Body of pancreas (tissue), 4 donors: Measurements from ENCODE around the gene EYS. TPM values are rescaled to one million over a fixed set of nuclear protein-coding genes. Genes with fewer than 3 reads are reported as not detected.

ENCODE experiments used
- ATAC-seq: fragments of 150-250 bp; one replicate; pipeline ENCODE4 v1.9.1; 2016
- DNase-seq, 4 donors: peaks; one replicate each; pipeline ENCODE4 v3.0.0-alpha.2; 2019
- H3K27ac ChIP-seq, 4 donors: fragments of 200-600 bp; sonication (generic); 1 replicate in 3 of 4; 2 replicates in 1 of 4; pipeline versions ENCODE4 v1.5.1 to v1.6.1; 2016 to 2019; ENCODE audit warnings: mild to moderate bottlenecking in 1 of 4, mixed read lengths in 1 of 4, moderate library complexity in 1 of 4
- H3K27me3 ChIP-seq, 2 donors: fragments of 200-600 bp; sonication (generic); one replicate each; pipeline ENCODE4 v1.6.0; 2016; ENCODE audit warnings: mild to moderate bottlenecking in 1 of 2
- H3K36me3 ChIP-seq, 2 donors: fragments of 200-600 bp; sonication (generic); replicated peaks in 1 of 2; 2 replicates each; pipeline ENCODE4 v1.5.1; 2016; ENCODE audit warnings: low read depth in 2 of 2; ENCODE audit not compliant: insufficient read depth in 1 of 2
- H3K4me1 ChIP-seq: fragments of 200-600 bp; sonication (generic); one replicate; pipeline ENCODE4 v1.6.0; 2016
- H3K4me3 ChIP-seq, 2 donors: fragments of 200-600 bp; sonication (generic); 1 replicate in 1 of 2; 2 replicates in 1 of 2; pipeline ENCODE4 v1.5.1; 2016 to 2019
- H3K9me3 ChIP-seq, 3 donors: fragments of 200-600 bp; sonication (generic); 1 replicate in 2 of 3; 2 replicates in 1 of 3; pipeline ENCODE4 v1.5.1; 2016
- POLR2A ChIP-seq, 3 donors: fragments of 450-650 bp; IDR thresholded peaks; one replicate each; pipeline ENCODE4 v1.6.1; 2016; ENCODE audit warnings: antibody characterized with exemption in 3 of 3, mild to moderate bottlenecking in 2 of 3
- WGBS, 2 donors: methylation state at CpG; one replicate each; pipeline ENCODE4 v1.1.5; 2017; 5-methylcytosine and 5-hydroxymethylcytosine counted together
- intact Hi-C: fragments of 100-400 bp; cut with DNase I; formaldehyde crosslinking; loops from one replicate; pipeline ENCODE4 v1.15.1; 2023
- total RNA-seq, 2 donors: library from RNA; depleted of rRNA; stranded (reverse); fragments of >200 nt; gene quantifications; one replicate each; pipeline ENCODE4 v1.1.0, GENCODE V29; 2016
- TF ChIP-seq, protein P1 (sequence below), 7 experiments: fragments of 450-650 bp in 4 of 7; fragments of 200-600 bp in 3 of 7; sonication (generic) in 3 of 7; IDR thresholded peaks; one replicate each; pipeline ENCODE4 v1.5.1; 2016 to 2019; ENCODE audit warnings: antibody characterized with exemption in 7 of 7

The EYS gene
- total RNA-seq, 2 donors from 2014 or later, result 0.26 TPM; not detected in 1

- no peaks in the 10 kb centered on the region for H3K4me1 ChIP-seq
- intact Hi-C loops, result no loop called here
- ATAC-seq, result no peak
- no peak overlapping the region for H3K4me3 ChIP-seq
- H3K27me3 ChIP-seq, result no peaks in the 10 kb centered on the region
- WGBS, 2 donors, result 41 to 46% methylated on average over 1 of the region's 1 CpG
- DNase-seq, result no peak
- no peak overlapping the region for H3K27ac ChIP-seq
- TF ChIP-seq, protein P1, sequence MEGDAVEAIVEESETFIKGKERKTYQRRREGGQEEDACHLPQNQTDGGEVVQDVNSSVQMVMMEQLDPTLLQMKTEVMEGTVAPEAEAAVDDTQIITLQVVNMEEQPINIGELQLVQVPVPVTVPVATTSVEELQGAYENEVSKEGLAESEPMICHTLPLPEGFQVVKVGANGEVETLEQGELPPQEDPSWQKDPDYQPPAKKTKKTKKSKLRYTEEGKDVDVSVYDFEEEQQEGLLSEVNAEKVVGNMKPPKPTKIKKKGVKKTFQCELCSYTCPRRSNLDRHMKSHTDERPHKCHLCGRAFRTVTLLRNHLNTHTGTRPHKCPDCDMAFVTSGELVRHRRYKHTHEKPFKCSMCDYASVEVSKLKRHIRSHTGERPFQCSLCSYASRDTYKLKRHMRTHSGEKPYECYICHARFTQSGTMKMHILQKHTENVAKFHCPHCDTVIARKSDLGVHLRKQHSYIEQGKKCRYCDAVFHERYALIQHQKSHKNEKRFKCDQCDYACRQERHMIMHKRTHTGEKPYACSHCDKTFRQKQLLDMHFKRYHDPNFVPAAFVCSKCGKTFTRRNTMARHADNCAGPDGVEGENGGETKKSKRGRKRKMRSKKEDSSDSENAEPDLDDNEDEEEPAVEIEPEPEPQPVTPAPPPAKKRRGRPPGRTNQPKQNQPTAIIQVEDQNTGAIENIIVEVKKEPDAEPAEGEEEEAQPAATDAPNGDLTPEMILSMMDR (IDR thresholded peaks at IDR 0.05), result no peak
- no peak for TF ChIP-seq POLR2A (IDR thresholded peaks at IDR 0.05)
- no peaks in the 10 kb centered on the region for H3K36me3 ChIP-seq
- no peaks in the 10 kb centered on the region for H3K9me3 ChIP-seq
These were observed 1642.1 kb downstream of the EYS start for GRCh38 chr6:64064919-64065318.

- no peaks in the 10 kb centered on the region for H3K36me3 ChIP-seq
- no peaks in the 10 kb centered on the region for H3K4me1 ChIP-seq
- ATAC-seq (no peak), DNase-seq (no peak)
- intact Hi-C loops, result no loop called here
- WGBS, 2 donors, result 74 to 86% methylated on average over 5 of the region's 5 CpGs
- no peak overlapping the region for H3K4me3 ChIP-seq
- no peaks in the 10 kb centered on the region for H3K27me3 ChIP-seq
- no peaks in the 10 kb centered on the region for H3K9me3 ChIP-seq
- no peak for TF ChIP-seq POLR2A (IDR thresholded peaks at IDR 0.05)
- H3K27ac ChIP-seq, result no peak overlapping the region
These were observed 1643.9 kb downstream of the EYS start for GRCh38 chr6:64062960-64063683.

DNA sequence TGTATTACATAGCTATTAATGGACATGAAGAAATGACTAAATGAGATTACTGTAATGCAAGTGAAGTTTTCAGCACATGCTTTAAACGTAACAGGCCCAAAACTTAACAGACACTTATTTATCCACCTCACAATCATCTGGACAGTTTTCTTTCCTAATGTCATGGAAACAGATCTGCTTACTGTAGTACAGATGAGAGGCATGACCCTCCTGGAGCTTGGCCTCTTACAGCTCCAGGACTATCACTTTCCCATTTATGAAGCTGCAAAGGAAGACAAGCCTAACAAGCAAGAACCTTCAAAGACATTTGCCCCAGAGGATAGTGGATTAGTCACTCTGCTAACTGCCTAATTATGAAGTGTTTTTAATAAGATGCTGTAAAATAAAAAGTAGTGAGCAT is 1652.2 kb downstream of the EYS start:
- Histone ChIP-seq H3K27ac (no peak overlapping the region), H3K9me3 (no peaks in the 10 kb centered on the region), H3K27me3 (no peaks in the 10 kb centered on the region), H3K36me3 (no peaks in the 10 kb centered on the region), H3K4me1 (no peaks in the 10 kb centered on the region), H3K4me3 (no peak overlapping the region)
- WGBS, 2 donors, result 0 to 71% methylated on average over 1 of the region's 1 CpG
- DNase-seq (no peak), ATAC-seq (no peak)
- TF ChIP-seq POLR2A (IDR thresholded peaks at IDR 0.05), result no peak
- TF ChIP-seq, protein P1 (IDR thresholded peaks at IDR 0.05), result no peak
- intact Hi-C loops, result no loop called here

- no peaks in the 10 kb centered on the region for H3K4me1 ChIP-seq
- H3K4me3 ChIP-seq, result no peak overlapping the region
- no peaks in the 10 kb centered on the region for H3K27me3 ChIP-seq
- H3K27ac ChIP-seq, result no peak overlapping the region
- TF ChIP-seq, protein P1 (IDR thresholded peaks at IDR 0.05), result no peak
- TF ChIP-seq POLR2A (IDR thresholded peaks at IDR 0.05), result no peak
- 0 to 33% methylated on average over 1 of the region's 1 CpG for WGBS, 2 donors
- intact Hi-C loops, result no loop called here
- no peaks in the 10 kb centered on the region for H3K36me3 ChIP-seq
- H3K9me3 ChIP-seq, result no peaks in the 10 kb centered on the region
- DNase-seq (no peak), ATAC-seq (no peak)
These were observed 1656.4 kb downstream of the EYS start for GRCh38 chr6:64050590-64050989.

GRCh38 chr6:64049736-64050135 is 1657.3 kb downstream of the EYS start:
- H3K4me3 ChIP-seq, result no peak overlapping the region
- intact Hi-C loops, result no loop called here
- no peak for DNase-seq
- WGBS, 2 donors, result 25 to 34% methylated on average over 2 of the region's 2 CpGs
- H3K4me1 ChIP-seq, result no peaks in the 10 kb centered on the region
- no peaks in the 10 kb centered on the region for H3K36me3 ChIP-seq
- ATAC-seq, result no peak
- no peak overlapping the region for H3K27ac ChIP-seq
- no peaks in the 10 kb centered on the region for H3K9me3 ChIP-seq
- no peaks in the 10 kb centered on the region for H3K27me3 ChIP-seq
- TF ChIP-seq, protein P1 (IDR thresholded peaks at IDR 0.05), result no peak
- TF ChIP-seq POLR2A (IDR thresholded peaks at IDR 0.05), result no peak
